GM12878 (cell line): ENCODE results near the gene ARID1A.

Experiments
- CHD4 ChIP-seq: fragments of 200-600 bp; sonication (generic); IDR thresholded peaks from 2 replicates; pipeline ENCODE4 v1.6.1; 2016; ENCODE audit warnings: mild to moderate bottlenecking
- CTCF ChIP-seq, 3 experiments: IDR thresholded peaks in 2 of 3; conservative IDR thresholded peaks in 1 of 3; 2 replicates each; pipeline ENCODE4 v1.5.1; 2011; ENCODE audit warnings: low read depth in 3 of 3, low read length in 3 of 3, mild to moderate bottlenecking in 3 of 3, control low read depth in 2 of 3, moderate library complexity in 2 of 3, inconsistent platforms in 1 of 3, mixed read lengths in 1 of 3; ENCODE audit not compliant: control insufficient read depth in 2 of 3, insufficient read depth in 1 of 3; ENCODE audit errors: extremely low read depth in 1 of 3
- EGR1 ChIP-seq, 2 experiments: IDR thresholded peaks; 1 replicate in 1 of 2; 2 replicates in 1 of 2; pipeline ENCODE4 v1.6.1; 2011 to 2012; ENCODE audit warnings: low read depth in 2 of 2, low read length in 2 of 2, borderline replicate concordance in 1 of 2, mild to moderate bottlenecking in 1 of 2, moderate library complexity in 1 of 2
- KDM1A ChIP-seq: fragments of 200-600 bp; sonication (generic); IDR thresholded peaks from 2 replicates; pipeline ENCODE4 v1.6.1; 2016; ENCODE audit warnings: borderline replicate concordance
- PKNOX1 ChIP-seq: fragments of 450-650 bp; IDR thresholded peaks from 2 replicates; pipeline ENCODE4 v1.6.1; 2016; ENCODE audit warnings: mild to moderate bottlenecking
- POLR2A ChIP-seq: IDR thresholded peaks from 2 replicates; pipeline ENCODE4 v1.6.1; 2011; ENCODE audit warnings: low read depth, mild to moderate bottlenecking, low read length
- TAF1 ChIP-seq: IDR thresholded peaks from 2 replicates; pipeline ENCODE4 v1.6.1; 2011; ENCODE audit warnings: mild to moderate bottlenecking, low read depth, low read length, borderline replicate concordance
- TCF3 ChIP-seq: IDR thresholded peaks from 2 replicates; pipeline ENCODE4 v1.6.1; 2012; ENCODE audit warnings: low read depth, mild to moderate bottlenecking, low read length, borderline replicate concordance; ENCODE audit not compliant: insufficient read depth

- TF ChIP-seq POLR2A, result no peak
- no peak for TF ChIP-seq EGR1 (IDR thresholded peaks at IDR 0.05; ENCODE audit: borderline replicate concordance in 1 of 2, low read depth in 2 of 2, low read length in 2 of 2)
- no peak for TF ChIP-seq PKNOX1
- TF ChIP-seq TCF3, result no peak
- TF ChIP-seq KDM1A, result no peak
- no peak for TF ChIP-seq CTCF (IDR thresholded peaks at IDR 0.05 in 2 of 3, conservative IDR thresholded peaks at IDR 0.05 in 1 of 3; ENCODE audit: control insufficient read depth in 2 of 3, extremely low read depth in 1 of 3, insufficient read depth in 1 of 3, low read depth in 3 of 3, low read length in 3 of 3)
- TF ChIP-seq TAF1, result no peak
- TF ChIP-seq CHD4, result no peak
Measured at GRCh38 chr1:26689504-26689903, 6.3 kb upstream of the ARID1A start.
